Measurements from ENCODE around the gene CFAP100. TPM values are rescaled to one million over a fixed set of nuclear protein-coding genes. Genes with fewer than 3 reads are reported as not detected.

The CFAP100 gene
- total RNA-seq, 1 donor from 2014 or later: not detected

DNA sequence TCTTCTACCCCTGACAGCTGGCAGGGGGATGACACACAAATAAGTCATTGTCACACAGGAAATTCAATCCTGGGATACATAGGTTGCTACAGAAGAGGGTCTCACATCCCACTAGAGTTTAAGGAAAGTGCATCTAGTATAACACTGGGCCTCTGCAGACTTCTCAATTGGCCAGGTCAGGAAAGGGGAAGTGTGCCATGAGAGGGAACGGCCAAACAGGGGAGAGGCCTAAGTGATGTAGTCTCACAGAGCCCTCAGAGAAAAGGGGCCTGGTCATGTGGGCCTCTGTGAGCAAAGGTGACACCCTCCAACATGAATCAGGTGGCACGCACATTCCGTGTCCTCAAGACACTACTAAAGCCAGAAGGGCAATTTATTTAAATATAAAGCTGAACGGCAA lies 69.8 kb downstream of the CFAP100 start:
- H3K27ac ChIP-seq (replicated peaks): no peak overlapping the region
- TF ChIP-seq, protein P1, sequence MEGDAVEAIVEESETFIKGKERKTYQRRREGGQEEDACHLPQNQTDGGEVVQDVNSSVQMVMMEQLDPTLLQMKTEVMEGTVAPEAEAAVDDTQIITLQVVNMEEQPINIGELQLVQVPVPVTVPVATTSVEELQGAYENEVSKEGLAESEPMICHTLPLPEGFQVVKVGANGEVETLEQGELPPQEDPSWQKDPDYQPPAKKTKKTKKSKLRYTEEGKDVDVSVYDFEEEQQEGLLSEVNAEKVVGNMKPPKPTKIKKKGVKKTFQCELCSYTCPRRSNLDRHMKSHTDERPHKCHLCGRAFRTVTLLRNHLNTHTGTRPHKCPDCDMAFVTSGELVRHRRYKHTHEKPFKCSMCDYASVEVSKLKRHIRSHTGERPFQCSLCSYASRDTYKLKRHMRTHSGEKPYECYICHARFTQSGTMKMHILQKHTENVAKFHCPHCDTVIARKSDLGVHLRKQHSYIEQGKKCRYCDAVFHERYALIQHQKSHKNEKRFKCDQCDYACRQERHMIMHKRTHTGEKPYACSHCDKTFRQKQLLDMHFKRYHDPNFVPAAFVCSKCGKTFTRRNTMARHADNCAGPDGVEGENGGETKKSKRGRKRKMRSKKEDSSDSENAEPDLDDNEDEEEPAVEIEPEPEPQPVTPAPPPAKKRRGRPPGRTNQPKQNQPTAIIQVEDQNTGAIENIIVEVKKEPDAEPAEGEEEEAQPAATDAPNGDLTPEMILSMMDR (IDR thresholded peaks at IDR 0.05; ENCODE audit: borderline replicate concordance): no peak
- no peak overlapping the region for H3K4me3 ChIP-seq
- H3K36me3 ChIP-seq: peaks cover 100% of the 10 kb centered on the region
- no peaks in the 10 kb centered on the region for H3K9me3 ChIP-seq (replicated peaks)
- intact Hi-C loops (cut with micrococcal nuclease): no loop called here
- H3K27me3 ChIP-seq (ENCODE audit: low read depth): no peaks in the 10 kb centered on the region
- DNase-seq: no peak
- peaks cover 58% of the 10 kb centered on the region for H3K4me1 ChIP-seq

DNA sequence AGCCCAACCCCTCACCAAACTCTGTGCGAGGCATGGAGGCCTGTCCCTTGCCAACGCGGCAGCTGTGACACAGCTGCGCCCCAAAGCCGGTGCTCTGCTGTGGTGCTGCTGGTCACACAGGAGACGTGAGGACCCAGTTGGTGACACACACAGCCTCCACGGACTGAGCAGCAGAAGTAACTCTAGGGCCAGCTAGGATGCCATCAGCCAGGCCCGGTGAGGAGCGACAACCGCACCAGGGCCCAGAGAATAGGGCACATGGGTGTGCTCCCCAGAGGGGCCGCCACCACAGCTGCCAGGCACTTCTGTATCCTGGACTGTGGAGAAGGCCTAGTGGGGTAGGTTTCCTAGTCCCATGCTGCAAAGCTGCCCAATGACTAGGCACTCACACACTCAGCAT lies 70.3 kb downstream of the CFAP100 start:
- intact Hi-C loops (cut with micrococcal nuclease): no loop called here
- H3K36me3 ChIP-seq: peaks cover 100% of the 10 kb centered on the region
- H3K27ac ChIP-seq (replicated peaks): no peak overlapping the region
- H3K27me3 ChIP-seq (ENCODE audit: low read depth): no peaks in the 10 kb centered on the region
- DNase-seq: no peak
- H3K4me1 ChIP-seq: peaks cover 63% of the 10 kb centered on the region
- H3K9me3 ChIP-seq (replicated peaks): no peaks in the 10 kb centered on the region
- TF ChIP-seq, protein P1 (IDR thresholded peaks at IDR 0.05; ENCODE audit: borderline replicate concordance): no peak
- no peak overlapping the region for H3K4me3 ChIP-seq

DNA sequence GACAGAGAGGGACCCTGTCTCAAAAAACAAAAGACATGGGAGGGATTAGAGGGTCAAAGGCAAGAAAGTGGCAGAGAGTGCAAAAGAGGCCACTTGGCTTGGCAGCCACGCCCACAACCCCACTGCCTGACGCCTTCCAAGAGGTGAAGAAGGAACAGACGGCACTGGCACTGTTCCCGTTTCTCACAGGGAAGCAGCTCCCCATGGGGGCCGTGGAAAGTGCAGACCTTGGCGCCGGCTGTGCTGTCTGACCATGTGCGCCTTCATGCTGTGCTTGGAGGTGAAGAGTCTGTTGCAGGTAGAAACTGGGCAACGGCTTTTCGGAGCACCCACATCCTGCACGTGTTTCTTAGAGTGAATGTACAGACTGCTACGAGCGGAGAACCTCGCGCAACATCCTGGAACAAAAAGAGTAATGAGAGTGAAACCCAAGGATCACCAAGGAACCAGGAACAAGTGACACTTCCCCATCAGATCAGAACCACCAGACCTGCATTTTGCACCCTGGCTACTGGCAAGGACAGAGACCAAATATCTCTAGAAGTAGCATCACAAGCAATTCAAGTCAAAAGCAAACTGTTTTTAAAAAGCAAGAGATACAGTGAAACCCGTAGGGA lies 71.3 kb downstream of the CFAP100 start:
- intact Hi-C loops (cut with micrococcal nuclease): no loop called here
- peaks cover 68% of the 10 kb centered on the region for H3K4me1 ChIP-seq

DNA sequence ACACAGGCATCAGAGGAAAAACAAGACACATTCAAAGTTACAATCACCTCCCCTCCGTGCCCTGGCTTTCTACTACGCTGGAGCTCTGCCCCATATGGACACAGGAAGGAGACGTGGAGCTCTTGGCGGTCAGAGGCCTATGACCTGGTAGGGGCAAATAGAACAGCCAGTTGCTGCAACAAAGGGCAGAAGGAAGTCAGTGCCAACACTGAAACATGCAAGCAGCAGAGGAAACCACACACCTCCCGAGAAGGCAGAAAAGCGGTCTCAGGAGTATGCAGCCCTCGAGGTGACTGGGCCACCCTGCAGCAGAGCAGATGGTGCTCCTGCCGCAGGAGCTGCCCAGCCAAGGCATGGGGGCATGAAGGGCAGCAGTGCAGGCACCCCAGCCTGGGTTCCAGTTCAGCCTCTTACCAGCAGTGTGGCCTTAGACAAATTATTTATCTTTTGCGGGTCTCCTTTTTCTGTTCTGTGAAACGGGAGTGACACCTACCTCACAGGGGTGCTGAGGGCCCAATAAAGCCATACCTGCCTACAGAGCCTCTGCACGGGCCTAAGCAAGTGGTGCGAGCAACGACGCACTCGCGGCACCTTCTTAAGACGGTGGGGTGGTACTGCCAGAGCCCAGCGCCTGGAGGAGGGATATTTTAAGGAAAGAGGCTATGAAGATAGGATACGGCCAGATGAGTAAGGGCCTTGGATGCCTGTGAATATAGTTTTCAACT lies 72.3 kb downstream of the CFAP100 start:
- H3K27ac ChIP-seq (replicated peaks): peak overlapping the region; percentile 5
- H3K4me1 ChIP-seq: peaks cover 70% of the 10 kb centered on the region
- H3K4me3 ChIP-seq: no peak overlapping the region
- peaks cover 100% of the 10 kb centered on the region for H3K36me3 ChIP-seq
- intact Hi-C loops (cut with micrococcal nuclease): no loop called here
- DNase-seq: no peak
- no peaks in the 10 kb centered on the region for H3K9me3 ChIP-seq (replicated peaks)
- no peaks in the 10 kb centered on the region for H3K27me3 ChIP-seq (ENCODE audit: low read depth)
- TF ChIP-seq, protein P1 (IDR thresholded peaks at IDR 0.05; ENCODE audit: borderline replicate concordance): no peak

More for the DNA sequence above, 71.3 kb downstream of the CFAP100 start:
- Histone ChIP-seq H3K36me3 (peaks cover 100% of the 10 kb centered on the region), H3K27me3 (ENCODE audit: low read depth) (no peaks in the 10 kb centered on the region), H3K9me3 (replicated peaks) (no peaks in the 10 kb centered on the region), H3K27ac (replicated peaks) (no peak overlapping the region), H3K4me3 (no peak overlapping the region)
- TF ChIP-seq, protein P1 (IDR thresholded peaks at IDR 0.05; ENCODE audit: borderline replicate concordance): no peak
- DNase-seq: no peak

DNA sequence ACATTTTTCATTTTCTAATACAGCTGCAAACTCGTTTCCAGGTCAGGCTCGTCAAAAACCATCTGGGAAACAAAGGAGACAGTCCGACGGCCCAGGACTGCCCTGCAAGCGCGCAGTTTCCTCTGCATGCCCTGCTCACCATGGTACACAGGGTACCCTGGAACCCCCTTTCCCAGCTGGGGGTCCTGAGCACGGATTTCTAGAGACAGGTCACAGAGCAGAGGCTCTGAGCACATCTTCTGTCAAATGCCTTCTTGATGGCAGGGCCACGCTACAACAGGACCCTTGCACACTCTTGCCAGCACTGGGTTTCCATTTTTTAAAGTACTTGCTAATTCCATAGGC lies 72.9 kb downstream of the CFAP100 start:
- Histone ChIP-seq H3K4me1 (peaks cover 70% of the 10 kb centered on the region), H3K36me3 (peaks cover 94% of the 10 kb centered on the region), H3K27me3 (ENCODE audit: low read depth) (no peaks in the 10 kb centered on the region), H3K4me3 (no peak overlapping the region), H3K9me3 (replicated peaks) (no peaks in the 10 kb centered on the region), H3K27ac (replicated peaks) (no peak overlapping the region)
- DNase-seq: no peak
- TF ChIP-seq, protein P1 (IDR thresholded peaks at IDR 0.05; ENCODE audit: borderline replicate concordance): no peak
- intact Hi-C loops (cut with micrococcal nuclease): no loop called here

Measured in left ventricle myocardium inferior (tissue), 1 donor.